GM23338 (cell line): Measurements from ENCODE around the gene OR1I1. TPM values are rescaled to one million over a fixed set of nuclear protein-coding genes. Genes with fewer than 3 reads are reported as not detected.

ENCODE experiments used
- ATAC-seq: fragments of 200-7000 bp; cut with Tn5 transposase; 3 replicates; pipeline ENCODE4 v1.9.1; 2020
- DNase-seq: peaks from one replicate; pipeline ENCODE4 v3.0.0-alpha.2; 2015; ENCODE audit warnings: low spot score
- H2AFZ ChIP-seq: fragments of 200-600 bp; sonication (generic); 2 replicates; pipeline ENCODE4 v1.8.0; 2016; ENCODE audit warnings: antibody characterized with exemption, mild to moderate bottlenecking, moderate library complexity
- H3F3A ChIP-seq: fragments of 200-600 bp; sonication (generic); replicated peaks from 2 replicates; pipeline ENCODE4 v1.8.0; 2017; ENCODE audit warnings: antibody characterized with exemption, mixed run types, low read depth
- H3K27ac ChIP-seq: fragments of 200-600 bp; sonication (generic); 2 replicates; pipeline ENCODE4 v1.6.1; 2016; ENCODE audit warnings: low read depth
- H3K27me3 ChIP-seq: fragments of 200-600 bp; sonication (generic); 2 replicates; pipeline ENCODE4 v1.8.0; 2016; ENCODE audit warnings: mild to moderate bottlenecking, mixed run types, moderate library complexity; ENCODE audit not compliant: insufficient read depth
- H3K36me3 ChIP-seq: fragments of 200-600 bp; sonication (generic); 2 replicates; pipeline ENCODE4 v1.8.0; 2016; ENCODE audit warnings: mild to moderate bottlenecking; ENCODE audit not compliant: insufficient read depth
- H3K4me1 ChIP-seq: fragments of 200-600 bp; sonication (generic); 2 replicates; pipeline ENCODE4 v1.8.0; 2016; ENCODE audit warnings: mild to moderate bottlenecking, moderate library complexity; ENCODE audit not compliant: insufficient read depth
- H3K4me2 ChIP-seq: fragments of 200-600 bp; sonication (generic); 2 replicates; pipeline ENCODE4 v1.7.1; 2017; ENCODE audit warnings: mixed run types
- H3K4me3 ChIP-seq: fragments of 200-600 bp; sonication (generic); 2 replicates; pipeline ENCODE4 v1.6.1; 2016; ENCODE audit warnings: mixed run types
- H3K79me2 ChIP-seq: fragments of 200-600 bp; sonication (generic); replicated peaks from 2 replicates; pipeline ENCODE4 v1.8.0; 2017; ENCODE audit warnings: mild to moderate bottlenecking; ENCODE audit not compliant: insufficient read depth
- H3K9me2 ChIP-seq: fragments of 200-600 bp; sonication (generic); 2 replicates; pipeline ENCODE4 v1.8.0; 2017; ENCODE audit not compliant: insufficient read depth
- H4K20me1 ChIP-seq: fragments of 200-600 bp; sonication (generic); replicated peaks from 2 replicates; pipeline ENCODE4 v1.8.0; 2017; ENCODE audit warnings: mild to moderate bottlenecking; ENCODE audit not compliant: insufficient read depth
- H3K27ac Mint-ChIP-seq: 2 replicates; pipeline ENCODE4 v1.8.0; 2020; ENCODE audit warnings: inconsistent platforms, mild to moderate bottlenecking, moderate library complexity, mixed read lengths
- H3K27me3 Mint-ChIP-seq: 3 replicates; pipeline ENCODE4 v1.8.0; 2022; ENCODE audit warnings: low read depth, mild to moderate bottlenecking, moderate library complexity, mixed read lengths, inconsistent platforms; ENCODE audit not compliant: insufficient read depth, poor library complexity
- H3K36me3 Mint-ChIP-seq: 3 replicates; pipeline ENCODE4 v1.8.0; 2021; ENCODE audit warnings: low read depth, mild to moderate bottlenecking, inconsistent platforms, moderate library complexity, mixed read lengths
- H3K4me1 Mint-ChIP-seq: 3 replicates; pipeline ENCODE4 v1.8.0; 2020; ENCODE audit warnings: mild to moderate bottlenecking, inconsistent platforms, mixed read lengths
- H3K4me3 Mint-ChIP-seq: 3 replicates; pipeline ENCODE4 v1.8.0; 2021; ENCODE audit warnings: moderate library complexity, mild to moderate bottlenecking, inconsistent platforms, mixed read lengths
- H3K9me3 Mint-ChIP-seq: 3 replicates; pipeline ENCODE4 v1.8.0; 2020; ENCODE audit warnings: moderate library complexity, mild to moderate bottlenecking, inconsistent platforms, mixed read lengths
- CREB1 ChIP-seq: fragments of 250-450 bp; sonication (Bioruptor Pico); IDR thresholded peaks from 2 replicates; pipeline ENCODE4 v1.5.0; 2020; ENCODE audit warnings: low read depth, mild to moderate bottlenecking, moderate library complexity
- ETS1 ChIP-seq: IDR thresholded peaks from 2 replicates; pipeline ENCODE4 v1.6.1; 2016; ENCODE audit warnings: antibody characterized with exemption
- EZH2 ChIP-seq: fragments of 200-600 bp; sonication (generic); IDR thresholded peaks from one replicate; pipeline ENCODE4 v1.8.0; 2017; ENCODE audit warnings: antibody characterized with exemption, mild to moderate bottlenecking, low read depth; ENCODE audit not compliant: unreplicated experiment
- EZH2phosphoT487 ChIP-seq: fragments of 200-600 bp; sonication (generic); IDR thresholded peaks from one replicate; pipeline ENCODE4 v1.8.1; 2018; ENCODE audit warnings: antibody characterized with exemption; ENCODE audit not compliant: unreplicated experiment
- JUNB ChIP-seq: IDR thresholded peaks from one replicate; pipeline ENCODE4 v1.6.1; 2016; ENCODE audit warnings: antibody characterized with exemption; ENCODE audit not compliant: unreplicated experiment
- NANOG ChIP-seq: IDR thresholded peaks from 2 replicates; pipeline ENCODE4 v1.6.1; 2016; ENCODE audit warnings: antibody characterized with exemption, borderline replicate concordance
- POLR2AphosphoS5 ChIP-seq: IDR thresholded peaks from 2 replicates; pipeline ENCODE4 v1.6.1; 2016; ENCODE audit warnings: antibody characterized with exemption, low read depth
- REST ChIP-seq: IDR thresholded peaks from one replicate; pipeline ENCODE4 v1.6.1; 2018; ENCODE audit warnings: antibody characterized with exemption; ENCODE audit not compliant: unreplicated experiment
- STAT1 ChIP-seq: IDR thresholded peaks from one replicate; pipeline ENCODE4 v1.6.1; 2016; ENCODE audit warnings: antibody characterized with exemption; ENCODE audit not compliant: unreplicated experiment
- ZNF114 ChIP-seq: fragments of 250-450 bp; sonication (Bioruptor Pico); IDR thresholded peaks from 2 replicates; pipeline ENCODE4 v1.5.0; 2020; ENCODE audit warnings: mild to moderate bottlenecking, moderate library complexity
- ZNF331 ChIP-seq: fragments of 250-450 bp; sonication (Bioruptor Pico); IDR thresholded peaks from 2 replicates; pipeline ENCODE4 v1.5.0; 2020; ENCODE audit warnings: low read depth, mild to moderate bottlenecking, moderate library complexity
- polyA plus RNA-seq: library from polyadenylated mRNA; unstranded; fragments of >200 nt; fragmentation: Nextera tagmentation; extraction: Ambion mirVana; gene quantifications from 2 replicates; pipeline ENCODE4 v1.2.1, GENCODE V29; 2016
- total RNA-seq: library from RNA; depleted of rRNA; stranded (reverse); fragments of >200 nt; shearing (Covaris generic); gene quantifications from 2 replicates; pipeline ENCODE4 v1.2.3, GENCODE V29; 2014
- TF ChIP-seq, protein P1 (sequence below), 2 experiments: fragments of 200-600 bp in 1 of 2; sonication (generic) in 1 of 2; conservative IDR thresholded peaks; 2 replicates each; pipeline versions ENCODE4 v1.5.1 to v1.6.1; 2016 to 2017; ENCODE audit warnings: antibody characterized with exemption in 2 of 2, low read depth in 2 of 2, mild to moderate bottlenecking in 2 of 2, moderate library complexity in 1 of 2
- TF ChIP-seq, protein P2 (sequence below): fragments of 250-450 bp; sonication (Bioruptor Pico); IDR thresholded peaks from 2 replicates; pipeline ENCODE4 v1.5.0; 2020; ENCODE audit warnings: mild to moderate bottlenecking, moderate library complexity

OR1I1 gene
- total and polyA plus RNA-seq, 2 experiments from 2014 or later = not detected

DNA sequence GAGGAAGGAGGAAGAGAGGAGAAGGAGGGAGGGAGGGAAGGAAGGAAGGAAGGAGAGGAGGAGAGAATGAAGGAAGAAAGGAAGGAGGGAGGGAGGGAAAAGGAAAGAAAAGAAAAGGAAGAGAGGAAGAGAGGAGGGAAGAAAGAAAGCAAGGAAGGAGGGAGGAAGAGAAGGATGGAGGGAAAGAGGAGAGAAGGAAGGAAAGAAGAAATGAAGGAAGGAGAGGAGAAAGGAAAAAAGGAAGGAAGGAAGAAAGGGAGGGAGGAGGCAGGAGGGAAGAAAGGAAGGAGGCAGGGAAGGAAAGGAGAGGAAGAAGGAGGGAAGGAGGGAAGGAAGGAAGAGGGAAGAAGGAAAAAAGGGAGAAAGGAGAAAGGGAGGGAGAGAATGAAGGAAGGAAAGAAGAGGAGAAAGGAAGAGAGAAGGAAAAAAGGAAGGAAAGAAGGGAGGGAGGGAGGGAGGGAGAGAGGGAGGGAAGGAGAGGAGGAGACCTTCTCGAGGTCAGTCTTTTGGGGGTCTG lies 46.2 kb upstream of the OR1I1 start:
- Histone ChIP-seq H3K4me2 (no peak overlapping the region), H3K4me3 (no peak overlapping the region), H3K27ac (no peak overlapping the region), H3K9me2 (0 out of 2 replicates have a peak, but pooled peaks cover 3% of the 10 kb centered on the region), H4K20me1 (no peaks in the 10 kb centered on the region), H3K27me3 (no peaks in the 10 kb centered on the region), H3K79me2 (no peaks in the 10 kb centered on the region), H3F3A (no peaks in the 10 kb centered on the region), H2AFZ (no peak overlapping the region; the same call in 1 of the 2 replicates), H3K4me1 (peaks cover 8% of the 10 kb centered on the region; the same call in 1 of the 2 replicates), H3K36me3 (no peaks in the 10 kb centered on the region)
- Mint-ChIP-seq H3K9me3 (peaks cover 61% of the 10 kb centered on the region), H3K4me3 (no peak overlapping the region), H3K27me3 (no peaks in the 10 kb centered on the region), H3K36me3 (no peaks in the 10 kb centered on the region), H3K4me1 (no peaks in the 10 kb centered on the region; the same call in 2 of the 3 replicates), H3K27ac (no peak overlapping the region)
- TF ChIP-seq, protein P1, sequence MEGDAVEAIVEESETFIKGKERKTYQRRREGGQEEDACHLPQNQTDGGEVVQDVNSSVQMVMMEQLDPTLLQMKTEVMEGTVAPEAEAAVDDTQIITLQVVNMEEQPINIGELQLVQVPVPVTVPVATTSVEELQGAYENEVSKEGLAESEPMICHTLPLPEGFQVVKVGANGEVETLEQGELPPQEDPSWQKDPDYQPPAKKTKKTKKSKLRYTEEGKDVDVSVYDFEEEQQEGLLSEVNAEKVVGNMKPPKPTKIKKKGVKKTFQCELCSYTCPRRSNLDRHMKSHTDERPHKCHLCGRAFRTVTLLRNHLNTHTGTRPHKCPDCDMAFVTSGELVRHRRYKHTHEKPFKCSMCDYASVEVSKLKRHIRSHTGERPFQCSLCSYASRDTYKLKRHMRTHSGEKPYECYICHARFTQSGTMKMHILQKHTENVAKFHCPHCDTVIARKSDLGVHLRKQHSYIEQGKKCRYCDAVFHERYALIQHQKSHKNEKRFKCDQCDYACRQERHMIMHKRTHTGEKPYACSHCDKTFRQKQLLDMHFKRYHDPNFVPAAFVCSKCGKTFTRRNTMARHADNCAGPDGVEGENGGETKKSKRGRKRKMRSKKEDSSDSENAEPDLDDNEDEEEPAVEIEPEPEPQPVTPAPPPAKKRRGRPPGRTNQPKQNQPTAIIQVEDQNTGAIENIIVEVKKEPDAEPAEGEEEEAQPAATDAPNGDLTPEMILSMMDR (conservative IDR thresholded peaks at IDR 0.05; ENCODE audit: low read depth in 2 of 2) = no peak
- TF ChIP-seq STAT1 (no peak), ZNF331 (CRISPR knock-in tag) (no peak), CREB1 (CRISPR knock-in tag) (no peak), ZNF114 (CRISPR knock-in tag) (no peak), JUNB (no peak), NANOG (no peak), EZH2phosphoT487 (no peak), REST (no peak), EZH2 (no peak), POLR2AphosphoS5 (no peak), ETS1 (no peak)
- TF ChIP-seq, protein P2, sequence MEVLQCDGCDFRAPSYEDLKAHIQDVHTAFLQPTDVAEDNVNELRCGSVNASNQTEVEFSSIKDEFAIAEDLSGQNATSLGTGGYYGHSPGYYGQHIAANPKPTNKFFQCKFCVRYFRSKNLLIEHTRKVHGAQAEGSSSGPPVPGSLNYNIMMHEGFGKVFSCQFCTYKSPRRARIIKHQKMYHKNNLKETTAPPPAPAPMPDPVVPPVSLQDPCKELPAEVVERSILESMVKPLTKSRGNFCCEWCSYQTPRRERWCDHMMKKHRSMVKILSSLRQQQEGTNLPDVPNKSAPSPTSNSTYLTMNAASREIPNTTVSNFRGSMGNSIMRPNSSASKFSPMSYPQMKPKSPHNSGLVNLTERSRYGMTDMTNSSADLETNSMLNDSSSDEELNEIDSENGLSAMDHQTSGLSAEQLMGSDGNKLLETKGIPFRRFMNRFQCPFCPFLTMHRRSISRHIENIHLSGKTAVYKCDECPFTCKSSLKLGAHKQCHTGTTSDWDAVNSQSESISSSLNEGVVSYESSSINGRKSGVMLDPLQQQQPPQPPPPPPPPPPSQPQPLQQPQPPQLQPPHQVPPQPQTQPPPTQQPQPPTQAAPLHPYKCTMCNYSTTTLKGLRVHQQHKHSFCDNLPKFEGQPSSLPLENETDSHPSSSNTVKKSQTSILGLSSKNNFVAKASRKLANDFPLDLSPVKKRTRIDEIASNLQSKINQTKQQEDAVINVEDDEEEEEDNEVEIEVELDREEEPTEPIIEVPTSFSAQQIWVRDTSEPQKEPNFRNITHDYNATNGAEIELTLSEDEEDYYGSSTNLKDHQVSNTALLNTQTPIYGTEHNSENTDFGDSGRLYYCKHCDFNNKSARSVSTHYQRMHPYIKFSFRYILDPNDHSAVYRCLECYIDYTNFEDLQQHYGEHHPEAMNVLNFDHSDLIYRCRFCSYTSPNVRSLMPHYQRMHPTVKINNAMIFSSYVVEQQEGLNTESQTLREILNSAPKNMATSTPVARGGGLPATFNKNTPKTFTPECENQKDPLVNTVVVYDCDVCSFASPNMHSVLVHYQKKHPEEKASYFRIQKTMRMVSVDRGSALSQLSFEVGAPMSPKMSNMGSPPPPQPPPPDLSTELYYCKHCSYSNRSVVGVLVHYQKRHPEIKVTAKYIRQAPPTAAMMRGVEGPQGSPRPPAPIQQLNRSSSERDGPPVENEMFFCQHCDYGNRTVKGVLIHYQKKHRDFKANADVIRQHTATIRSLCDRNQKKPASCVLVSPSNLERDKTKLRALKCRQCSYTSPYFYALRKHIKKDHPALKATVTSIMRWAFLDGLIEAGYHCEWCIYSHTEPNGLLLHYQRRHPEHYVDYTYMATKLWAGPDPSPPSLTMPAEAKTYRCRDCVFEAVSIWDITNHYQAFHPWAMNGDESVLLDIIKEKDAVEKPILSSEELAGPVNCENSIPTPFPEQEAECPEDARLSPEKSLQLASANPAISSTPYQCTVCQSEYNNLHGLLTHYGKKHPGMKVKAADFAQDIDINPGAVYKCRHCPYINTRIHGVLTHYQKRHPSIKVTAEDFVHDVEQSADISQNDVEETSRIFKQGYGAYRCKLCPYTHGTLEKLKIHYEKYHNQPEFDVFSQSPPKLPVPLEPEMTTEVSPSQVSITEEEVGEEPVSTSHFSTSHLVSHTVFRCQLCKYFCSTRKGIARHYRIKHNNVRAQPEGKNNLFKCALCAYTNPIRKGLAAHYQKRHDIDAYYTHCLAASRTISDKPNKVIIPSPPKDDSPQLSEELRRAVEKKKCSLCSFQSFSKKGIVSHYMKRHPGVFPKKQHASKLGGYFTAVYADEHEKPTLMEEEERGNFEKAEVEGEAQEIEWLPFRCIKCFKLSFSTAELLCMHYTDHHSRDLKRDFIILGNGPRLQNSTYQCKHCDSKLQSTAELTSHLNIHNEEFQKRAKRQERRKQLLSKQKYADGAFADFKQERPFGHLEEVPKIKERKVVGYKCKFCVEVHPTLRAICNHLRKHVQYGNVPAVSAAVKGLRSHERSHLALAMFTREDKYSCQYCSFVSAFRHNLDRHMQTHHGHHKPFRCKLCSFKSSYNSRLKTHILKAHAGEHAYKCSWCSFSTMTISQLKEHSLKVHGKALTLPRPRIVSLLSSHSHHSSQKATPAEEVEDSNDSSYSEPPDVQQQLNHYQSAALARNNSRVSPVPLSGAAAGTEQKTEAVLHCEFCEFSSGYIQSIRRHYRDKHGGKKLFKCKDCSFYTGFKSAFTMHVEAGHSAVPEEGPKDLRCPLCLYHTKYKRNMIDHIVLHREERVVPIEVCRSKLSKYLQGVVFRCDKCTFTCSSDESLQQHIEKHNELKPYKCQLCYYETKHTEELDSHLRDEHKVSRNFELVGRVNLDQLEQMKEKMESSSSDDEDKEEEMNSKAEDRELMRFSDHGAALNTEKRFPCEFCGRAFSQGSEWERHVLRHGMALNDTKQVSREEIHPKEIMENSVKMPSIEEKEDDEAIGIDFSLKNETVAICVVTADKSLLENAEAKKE = no peak
- no peak for ATAC-seq
- no peak for DNase-seq
